Mucosa of rectum (tissue), 2 donors: Measurements from ENCODE around the gene SYNPR.

Experiments used
- H3K27ac ChIP-seq, 2 donors: one replicate each; pipeline ENCODE4 v1.7.0; 2013; ENCODE audit warnings: inconsistent platforms in 2 of 2, low read depth in 2 of 2, low read length in 2 of 2
- H3K27me3 ChIP-seq, 2 donors: one replicate each; pipeline ENCODE4 v1.7.0; 2013; ENCODE audit warnings: low read length in 2 of 2; ENCODE audit not compliant: control insufficient read depth in 2 of 2, insufficient read depth in 2 of 2
- H3K36me3 ChIP-seq, 2 donors: one replicate each; pipeline ENCODE4 v1.7.0; 2013; ENCODE audit warnings: low read length in 2 of 2; ENCODE audit not compliant: control insufficient read depth in 2 of 2, insufficient read depth in 2 of 2
- H3K4me1 ChIP-seq, 2 donors: one replicate each; pipeline ENCODE4 v1.7.0; 2013; ENCODE audit warnings: low read length in 2 of 2, mild to moderate bottlenecking in 1 of 2; ENCODE audit not compliant: control insufficient read depth in 2 of 2, insufficient read depth in 2 of 2
- H3K4me3 ChIP-seq, 2 donors: one replicate each; pipeline ENCODE4 v1.7.0; 2013; ENCODE audit warnings: low read length in 2 of 2
- H3K9ac ChIP-seq, 2 donors: one replicate each; pipeline ENCODE4 v1.7.0; 2013; ENCODE audit warnings: low read length in 2 of 2, low read depth in 1 of 2, mild to moderate bottlenecking in 1 of 2
- H3K9me3 ChIP-seq, 2 donors: one replicate each; pipeline ENCODE4 v1.7.0; 2013; ENCODE audit warnings: low read length in 2 of 2; ENCODE audit not compliant: control insufficient read depth in 2 of 2
- donor health status: healthy.
- donor health status: Normal muscosa, but diverticular disease.

The SYNPR gene

DNA sequence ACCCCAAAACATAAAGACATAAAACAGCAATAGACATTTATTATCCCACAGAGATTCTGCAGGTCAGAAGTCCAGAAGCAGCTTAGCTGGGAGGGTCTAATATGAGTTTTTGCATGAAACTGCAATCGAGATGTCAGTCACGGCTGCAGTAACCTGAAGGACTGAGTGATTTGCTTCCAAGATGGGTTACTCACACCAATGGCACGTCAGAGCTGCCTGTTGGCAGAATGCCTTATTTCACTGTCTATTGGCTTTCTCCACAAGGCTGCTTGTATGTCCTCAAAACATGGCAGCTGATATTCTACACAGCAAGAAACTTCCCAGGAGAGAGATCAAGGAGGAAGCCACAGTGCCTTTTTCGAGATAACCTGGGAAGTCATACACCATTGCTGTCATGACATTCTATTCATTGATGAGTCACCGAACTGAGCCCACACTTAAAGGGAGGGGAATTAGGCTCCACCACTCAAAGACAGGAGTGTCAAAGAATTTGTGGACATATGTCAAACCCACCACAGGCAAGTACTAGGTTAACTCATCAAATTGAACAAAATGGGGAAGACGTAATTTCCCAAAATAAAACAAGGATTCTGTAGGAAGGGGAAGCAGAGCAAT lies 122.2 kb downstream of the SYNPR start:
- Histone ChIP-seq H3K27ac (no peak overlapping the region), H3K4me1 (no peaks in the 10 kb centered on the region), H3K9ac (no peak overlapping the region), H3K36me3 (no peaks in the 10 kb centered on the region), H3K27me3 (no peaks in the 10 kb centered on the region), H3K9me3 (no peaks in the 10 kb centered on the region), H3K4me3 (no peak overlapping the region)

DNA sequence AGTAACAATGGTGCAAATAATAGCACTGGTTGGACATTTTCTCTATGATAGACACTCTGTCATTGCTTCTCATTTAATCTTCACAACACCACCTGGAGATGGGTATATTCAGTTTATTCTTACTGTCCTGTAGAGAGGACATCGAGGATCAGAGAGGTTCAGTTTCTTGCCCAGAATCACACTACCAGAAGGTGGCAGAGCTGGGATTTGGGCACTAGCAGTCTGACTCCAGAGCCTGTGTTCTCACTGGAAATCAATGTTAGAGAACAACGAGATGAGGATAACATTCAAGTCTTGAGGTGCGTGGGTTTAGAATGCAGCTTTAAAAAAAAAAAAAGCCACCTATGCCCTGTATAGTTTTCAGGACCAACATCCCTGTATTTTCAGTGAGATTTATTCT lies 127.8 kb downstream of the SYNPR start:
- no peaks in the 10 kb centered on the region for H3K4me1 ChIP-seq
- H3K36me3 ChIP-seq: no peaks in the 10 kb centered on the region
- H3K9ac ChIP-seq: no peak overlapping the region
- H3K27ac ChIP-seq: no peak overlapping the region
- no peaks in the 10 kb centered on the region for H3K27me3 ChIP-seq
- H3K4me3 ChIP-seq: no peak overlapping the region
- H3K9me3 ChIP-seq: no peaks in the 10 kb centered on the region

- Histone ChIP-seq H3K9ac (no peak overlapping the region), H3K36me3 (no peaks in the 10 kb centered on the region), H3K27ac (no peak overlapping the region), H3K27me3 (no peaks in the 10 kb centered on the region), H3K9me3 (no peaks in the 10 kb centered on the region), H3K4me3 (no peak overlapping the region), H3K4me1 (no peaks in the 10 kb centered on the region)
Observed at GRCh38 chr3:63413523-63413922, 135.4 kb downstream of the SYNPR start.

DNA sequence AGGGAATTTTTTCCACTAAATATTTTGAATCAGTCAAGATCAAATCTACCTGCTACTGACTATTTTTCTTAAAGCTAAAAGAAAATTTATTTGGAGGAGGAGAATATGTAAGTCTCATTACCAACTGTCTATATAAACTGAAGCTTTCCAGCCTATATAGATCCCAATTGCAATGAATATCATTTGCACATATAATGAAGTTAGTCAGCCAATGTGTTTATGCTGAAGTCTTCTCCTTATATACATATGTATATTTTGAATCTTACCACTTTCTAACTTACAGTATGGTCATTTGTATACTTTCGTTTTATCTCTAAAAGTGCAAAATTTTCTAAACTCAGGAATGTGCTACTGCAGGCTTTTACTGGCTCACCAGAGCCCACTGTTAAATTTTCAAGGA lies 136.5 kb downstream of the SYNPR start:
- Histone ChIP-seq H3K4me3 (no peak overlapping the region), H3K27me3 (no peaks in the 10 kb centered on the region), H3K27ac (no peak overlapping the region), H3K4me1 (no peaks in the 10 kb centered on the region), H3K9ac (no peak overlapping the region), H3K9me3 (no peaks in the 10 kb centered on the region), H3K36me3 (no peaks in the 10 kb centered on the region)

- no peak overlapping the region for H3K4me3 ChIP-seq
- no peak overlapping the region for H3K9ac ChIP-seq
- H3K36me3 ChIP-seq: no peaks in the 10 kb centered on the region
- no peaks in the 10 kb centered on the region for H3K27me3 ChIP-seq
- H3K27ac ChIP-seq: no peak overlapping the region
- H3K4me1 ChIP-seq: no peaks in the 10 kb centered on the region
- H3K9me3 ChIP-seq: no peaks in the 10 kb centered on the region
Observed at GRCh38 chr3:63429905-63430304, 151.8 kb downstream of the SYNPR start.

GRCh38 chr3:63430875-63431274 lies 152.8 kb downstream of the SYNPR start:
- no peak overlapping the region for H3K27ac ChIP-seq
- no peaks in the 10 kb centered on the region for H3K9me3 ChIP-seq
- no peak overlapping the region for H3K9ac ChIP-seq
- no peaks in the 10 kb centered on the region for H3K36me3 ChIP-seq
- no peaks in the 10 kb centered on the region for H3K27me3 ChIP-seq
- no peak overlapping the region for H3K4me3 ChIP-seq
- no peaks in the 10 kb centered on the region for H3K4me1 ChIP-seq

GRCh38 chr3:63437858-63438257 lies 159.8 kb downstream of the SYNPR start:
- H3K9ac ChIP-seq: no peak overlapping the region
- H3K27me3 ChIP-seq: no peaks in the 10 kb centered on the region
- no peaks in the 10 kb centered on the region for H3K9me3 ChIP-seq
- H3K36me3 ChIP-seq: no peaks in the 10 kb centered on the region
- H3K27ac ChIP-seq: no peak overlapping the region
- H3K4me3 ChIP-seq: no peak overlapping the region
- peaks cover 0 to 3% of the 10 kb centered on the region in 2 donors for H3K4me1 ChIP-seq

GRCh38 chr3:63438826-63439371 lies 160.8 kb downstream of the SYNPR start:
- H3K4me3 ChIP-seq: no peak overlapping the region
- H3K36me3 ChIP-seq: no peaks in the 10 kb centered on the region
- no peak overlapping the region for H3K9ac ChIP-seq
- no peak overlapping the region for H3K27ac ChIP-seq
- no peaks in the 10 kb centered on the region for H3K9me3 ChIP-seq
- H3K4me1 ChIP-seq: peaks cover 0 to 3% of the 10 kb centered on the region in 2 donors
- no peaks in the 10 kb centered on the region for H3K27me3 ChIP-seq

GRCh38 chr3:63441262-63441661 lies 163.2 kb downstream of the SYNPR start:
- no peak overlapping the region for H3K27ac ChIP-seq
- no peaks in the 10 kb centered on the region for H3K36me3 ChIP-seq
- H3K9ac ChIP-seq: no peak overlapping the region
- H3K4me3 ChIP-seq: no peak overlapping the region
- H3K9me3 ChIP-seq: no peaks in the 10 kb centered on the region
- H3K4me1 ChIP-seq: peaks cover 0 to 3% of the 10 kb centered on the region in 2 donors
- H3K27me3 ChIP-seq: no peaks in the 10 kb centered on the region

DNA sequence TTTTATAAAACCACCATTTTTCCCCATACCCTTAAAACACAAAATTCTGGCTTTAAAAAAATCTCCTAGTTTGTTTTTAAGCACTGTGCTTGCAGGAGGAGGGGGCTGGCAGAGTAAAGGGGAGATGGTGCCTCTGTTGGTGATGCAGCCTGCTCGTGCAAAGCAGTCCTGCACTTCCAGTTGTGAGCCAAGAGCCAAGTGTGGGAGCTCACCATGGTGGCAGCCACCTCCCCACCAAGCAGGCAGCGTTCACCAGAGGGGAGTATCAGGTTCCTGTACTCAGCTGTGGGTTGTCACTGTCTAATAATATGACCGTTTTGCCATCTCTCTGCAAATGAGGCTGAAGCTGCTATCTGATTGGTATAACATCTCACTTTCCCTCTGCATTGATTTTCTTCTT lies 164.8 kb downstream of the SYNPR start:
- Histone ChIP-seq H3K9me3 (no peaks in the 10 kb centered on the region), H3K27me3 (no peaks in the 10 kb centered on the region), H3K4me1 (peaks cover 0 to 3% of the 10 kb centered on the region in 2 donors)

More for the DNA sequence above, 164.8 kb downstream of the SYNPR start:
- Histone ChIP-seq H3K27ac (no peak overlapping the region), H3K9ac (no peak overlapping the region), H3K36me3 (no peaks in the 10 kb centered on the region), H3K4me3 (no peak overlapping the region)
